Measurements from ENCODE around the gene SAMD8.

Gene SAMD8

GRCh38 chr10:75205908-75206307 is 94.5 kb downstream of the SAMD8 start:
- no peak for TF ChIP-seq GATA3 (IDR thresholded peaks at IDR 0.05; ENCODE audit: low read depth, low read length)
- no peak for TF ChIP-seq GATA2 (IDR thresholded peaks at IDR 0.05; ENCODE audit: low read depth, low read length)

- TF ChIP-seq GATA2 (IDR thresholded peaks at IDR 0.05; ENCODE audit: low read depth, low read length) = no peak
- no peak for TF ChIP-seq GATA3 (IDR thresholded peaks at IDR 0.05; ENCODE audit: low read depth, low read length)
These were observed 95.8 kb downstream of the SAMD8 start for GRCh38 chr10:75207079-75207856.

GRCh38 chr10:75207857-75208144 is 96.3 kb downstream of the SAMD8 start:
- no peak for TF ChIP-seq GATA3 (IDR thresholded peaks at IDR 0.05; ENCODE audit: low read depth, low read length)
- TF ChIP-seq GATA2 (IDR thresholded peaks at IDR 0.05; ENCODE audit: low read depth, low read length) = no peak

- TF ChIP-seq GATA2 (IDR thresholded peaks at IDR 0.05; ENCODE audit: low read depth, low read length) (no peak), GATA3 (IDR thresholded peaks at IDR 0.05; ENCODE audit: low read depth, low read length) (no peak)
These were observed 96.7 kb downstream of the SAMD8 start for GRCh38 chr10:75208181-75208580.

DNA sequence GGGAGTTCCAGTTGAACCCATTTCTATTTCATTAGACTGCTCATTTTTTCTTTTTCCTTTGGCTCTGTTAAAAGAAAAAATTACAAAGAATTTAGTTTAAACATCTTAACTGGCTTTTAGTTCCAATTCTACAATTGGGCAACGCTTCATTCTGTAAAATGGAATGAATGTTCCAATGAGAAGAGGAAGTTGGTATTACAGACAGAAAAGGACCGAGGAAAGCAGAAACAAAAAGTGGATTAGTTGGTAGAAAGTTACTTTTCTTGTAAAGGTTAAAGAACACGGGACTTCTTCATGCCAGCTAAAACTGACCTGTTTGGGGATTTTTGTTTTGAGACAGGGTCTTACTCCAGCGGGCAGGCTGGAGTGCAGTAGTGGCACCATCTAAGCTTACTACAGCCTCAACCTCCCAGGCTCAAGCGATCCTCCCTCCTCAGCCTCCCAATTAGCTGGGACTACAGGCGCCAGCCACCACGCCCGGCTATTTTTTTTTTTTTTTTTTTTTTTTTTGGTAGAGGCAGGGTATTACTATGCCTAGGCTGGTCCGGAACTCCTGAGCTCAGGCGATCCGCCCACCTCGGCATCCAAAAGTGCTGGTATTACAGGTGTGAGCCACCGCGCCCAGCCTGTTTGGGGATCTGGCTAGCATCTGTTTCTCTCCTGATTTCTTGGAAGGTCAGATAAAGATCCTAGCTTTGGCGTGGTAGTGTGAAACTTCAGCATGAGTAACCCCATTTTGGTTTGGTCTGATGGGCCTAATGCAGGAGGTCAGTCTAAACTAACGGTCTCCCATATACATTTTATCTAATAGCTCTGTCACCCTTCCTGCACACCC is 97.8 kb downstream of the SAMD8 start:
- TF ChIP-seq GATA2 (IDR thresholded peaks at IDR 0.05; ENCODE audit: low read depth, low read length) = no peak
- no peak for TF ChIP-seq GATA3 (IDR thresholded peaks at IDR 0.05; ENCODE audit: low read depth, low read length)

DNA sequence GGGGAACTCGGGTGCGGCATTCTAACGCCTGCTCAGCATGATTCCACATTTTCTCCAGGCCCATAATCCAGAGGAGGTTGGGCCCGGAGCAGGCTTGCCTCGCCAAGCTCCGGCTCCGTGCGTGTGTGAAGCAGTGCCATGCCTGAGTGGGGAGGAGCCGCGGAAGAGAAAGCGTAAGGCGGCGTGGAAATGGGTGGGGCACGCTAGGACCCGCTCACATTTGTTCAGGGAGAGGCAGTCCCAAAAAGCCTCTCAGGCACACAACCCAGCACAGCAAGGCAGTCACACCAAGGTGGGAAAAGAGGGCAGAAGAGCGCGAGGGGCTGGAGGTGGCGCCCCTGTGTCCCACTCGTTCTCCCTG is 98.4 kb downstream of the SAMD8 start:
- no peak for TF ChIP-seq GATA3 (IDR thresholded peaks at IDR 0.05; ENCODE audit: low read depth, low read length)

- no peak for TF ChIP-seq GATA2 (IDR thresholded peaks at IDR 0.05; ENCODE audit: low read depth, low read length)
- TF ChIP-seq GATA3 (IDR thresholded peaks at IDR 0.05; ENCODE audit: low read depth, low read length) = no peak
These were observed 99.0 kb downstream of the SAMD8 start, which contains the start of gene VDAC2 for GRCh38 chr10:75210282-75211006. Gene VDAC2 (plus strand): TSS chr10:75210796. CDS start chr10:75211159, 363 bp downstream.

DNA sequence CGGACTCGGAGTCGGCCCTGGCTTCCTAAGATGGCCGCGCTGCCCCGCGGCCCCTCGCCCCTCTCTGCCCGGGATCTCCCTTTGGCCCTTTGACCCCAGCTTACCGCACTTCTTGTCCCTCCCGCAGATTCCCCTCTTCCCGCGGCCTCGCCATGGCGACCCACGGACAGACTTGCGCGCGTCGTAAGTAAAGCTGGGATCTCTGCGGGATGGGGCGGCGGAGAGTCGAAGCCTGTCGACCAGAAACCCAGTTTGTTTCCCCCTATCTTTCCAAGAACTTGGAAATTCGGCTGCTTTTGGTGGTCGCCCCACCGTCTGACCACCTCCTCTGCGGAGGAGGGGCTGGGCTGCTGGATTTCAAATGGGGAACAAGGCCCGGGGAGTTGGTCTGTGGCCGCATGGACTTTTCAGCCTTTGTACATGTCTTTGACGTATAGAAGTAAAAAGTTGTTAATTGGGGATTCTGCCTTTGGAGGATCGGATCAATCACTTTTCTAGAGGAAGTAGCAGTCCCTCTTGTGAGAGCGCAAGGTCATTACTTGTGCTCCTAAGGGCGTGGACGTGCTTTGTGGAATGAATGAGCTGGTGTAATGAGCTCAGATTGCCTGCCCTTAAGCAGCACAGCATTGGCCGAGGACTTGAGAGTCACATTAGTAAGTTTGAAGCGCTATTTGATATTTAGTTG is 99.7 kb downstream of the SAMD8 start:
- TF ChIP-seq GATA2 (IDR thresholded peaks at IDR 0.05; ENCODE audit: low read depth, low read length) (no peak), GATA3 (IDR thresholded peaks at IDR 0.05; ENCODE audit: low read depth, low read length) (no peak)

- no peak for TF ChIP-seq GATA3 (IDR thresholded peaks at IDR 0.05; ENCODE audit: low read depth, low read length)
- no peak for TF ChIP-seq GATA2 (IDR thresholded peaks at IDR 0.05; ENCODE audit: low read depth, low read length)
These were observed 100.9 kb downstream of the SAMD8 start for GRCh38 chr10:75212343-75212742.

- no peak for TF ChIP-seq GATA3 (IDR thresholded peaks at IDR 0.05; ENCODE audit: low read depth, low read length)
- no peak for TF ChIP-seq GATA2 (IDR thresholded peaks at IDR 0.05; ENCODE audit: low read depth, low read length)
These were observed 108.8 kb downstream of the SAMD8 start for GRCh38 chr10:75220274-75220673.

- TF ChIP-seq GATA3 (IDR thresholded peaks at IDR 0.05; ENCODE audit: low read depth, low read length) (no peak), GATA2 (IDR thresholded peaks at IDR 0.05; ENCODE audit: low read depth, low read length) (no peak)
These were observed 112.1 kb downstream of the SAMD8 start for GRCh38 chr10:75223507-75223906.

GRCh38 chr10:75226095-75226494 is 114.6 kb downstream of the SAMD8 start:
- no peak for TF ChIP-seq GATA2 (IDR thresholded peaks at IDR 0.05; ENCODE audit: low read depth, low read length)

DNA sequence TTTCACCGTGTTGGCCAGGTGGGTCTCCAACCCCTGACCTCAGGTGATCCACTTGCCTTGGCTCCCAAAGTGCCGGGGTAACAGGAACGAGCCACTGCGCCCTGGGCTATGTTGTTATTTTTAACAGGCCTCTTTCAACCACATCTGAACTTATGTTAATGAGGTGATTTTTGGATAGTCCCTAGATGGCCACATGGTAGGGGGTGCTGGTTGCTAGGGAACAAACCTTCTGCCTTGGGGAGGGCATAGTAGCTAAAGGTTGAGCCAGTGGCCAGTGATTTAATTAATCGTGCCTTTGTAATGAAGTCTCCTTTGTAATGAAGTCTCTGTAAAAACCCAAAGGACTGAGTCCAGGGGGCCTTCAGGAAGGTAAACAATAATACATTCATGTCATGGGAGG is 115.2 kb downstream of the SAMD8 start:
- TF ChIP-seq GATA2 (IDR thresholded peaks at IDR 0.05; ENCODE audit: low read depth, low read length) = no peak
- TF ChIP-seq GATA3 (IDR thresholded peaks at IDR 0.05; ENCODE audit: low read depth, low read length) = no peak

GRCh38 chr10:75228278-75228677 is 116.8 kb downstream of the SAMD8 start:
- TF ChIP-seq GATA3 (IDR thresholded peaks at IDR 0.05; ENCODE audit: low read depth, low read length) = no peak
- no peak for TF ChIP-seq GATA2 (IDR thresholded peaks at IDR 0.05; ENCODE audit: low read depth, low read length)
